ENCODE results near the gene VRK1. TPM values are rescaled to one million over a fixed set of nuclear protein-coding genes. Genes with fewer than 3 reads are reported as not detected.

Gene VRK1
- total and polyA plus RNA-seq, 7 experiments from 2014 or later, result 28.5 to 52.2 (median 40.7) TPM

DNA sequence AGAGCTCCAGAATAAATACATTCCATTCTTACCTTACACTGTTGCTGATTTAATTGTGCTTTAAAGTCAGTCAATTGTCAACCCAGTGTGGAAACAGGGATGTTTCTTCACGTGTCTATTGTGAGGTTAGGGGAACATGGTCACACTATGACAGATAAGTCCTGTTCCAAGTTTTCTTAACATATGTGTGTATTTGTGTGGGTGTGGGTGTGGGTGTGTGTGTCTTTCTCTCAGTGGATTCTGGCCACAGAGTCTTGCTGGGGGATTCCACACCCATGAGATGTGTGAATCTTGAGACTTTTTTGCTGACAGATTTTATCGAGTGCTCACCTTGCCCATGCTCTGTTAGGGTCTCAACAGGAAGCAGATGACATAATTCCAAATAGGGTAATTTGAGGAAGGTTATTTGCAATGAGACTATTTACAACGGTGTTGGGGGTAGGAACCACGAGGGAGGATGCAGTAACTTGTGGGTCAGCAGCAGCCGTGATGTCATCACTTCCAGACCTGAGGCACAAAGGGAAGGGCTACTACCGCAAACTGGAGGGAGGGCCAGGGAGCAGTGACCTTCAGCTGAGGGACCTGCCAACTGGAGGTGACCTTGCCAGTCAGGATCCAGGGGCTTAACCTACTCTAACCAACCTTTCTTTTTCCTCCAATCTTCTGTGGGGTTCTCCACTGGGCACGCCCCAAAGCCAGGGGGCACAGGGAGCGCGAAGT, 1.9 kb upstream of the VRK1 start:
- Mint-ChIP-seq H3K4me3 (peak overlapping the region in 1 of 10 donors; percentile 7), H3K27me3 (peaks cover 0 to 10% (median 3%) of the 10 kb centered on the region in 5 donors), H3K36me3 (peaks cover 0 to 2% (median 0%) of the 10 kb centered on the region in 5 donors), H3K4me1 (peaks cover 10 to 30% (median 23%) of the 10 kb centered on the region in 7 donors), H3K27ac (peak overlapping the region in 1 of 9 donors; percentile 31), H3K9me3 (no peaks in the 10 kb centered on the region)
- ChIA-PET CTCF (no interaction called here), POLR2A (no interaction called here)
- ATAC-seq, result no peak
- Histone ChIP-seq H3K4me1 (ENCODE audit: control insufficient read depth in 2 of 2, insufficient read depth in 2 of 2, low read length in 2 of 2) (peaks cover 10 to 14% of the 10 kb centered on the region in 2 donors), H3K27me3 (ENCODE audit: control insufficient read depth in 2 of 2, insufficient read depth in 2 of 2, low read length in 2 of 2) (no peaks in the 10 kb centered on the region), H3K4me3 (ENCODE audit: low read length) (no peak overlapping the region), H3K27ac (ENCODE audit: low read depth, low read length) (no peak overlapping the region), H3K36me3 (ENCODE audit: control insufficient read depth in 2 of 3, insufficient read depth in 3 of 3, low read length in 3 of 3) (no peaks in the 10 kb centered on the region), H3K9me3 (ENCODE audit: control insufficient read depth in 2 of 3, low read length in 3 of 3) (no peaks in the 10 kb centered on the region)
- DNase-seq, result no peak
- intact Hi-C loops (cut with micrococcal nuclease), result loop anchor here (5.0 to 10.0 kb wide), 3 partner anchors 293 to 662 kb away; partner anchors contain the start of genes ATG2B (in 1 of the 2), GSKIP (in 1 of the 2) and PAPOLA (in 1 of the 2)

- no peaks in the 10 kb centered on the region for H3K27me3 ChIP-seq (ENCODE audit: control insufficient read depth in 2 of 2, insufficient read depth in 2 of 2, low read length in 2 of 2)
- no peaks in the 10 kb centered on the region for H3K9me3 Mint-ChIP-seq
- DNase-seq (peak in 7 of 9 donors; percentile 39 to 62 (median 57)), ATAC-seq (peak; percentile 52)
- peak overlapping the region; percentile 86 to 93 (median 91) for H3K4me3 Mint-ChIP-seq
- peak overlapping the region; percentile 75 to 95 (median 90) for H3K27ac Mint-ChIP-seq
- peaks cover 0 to 2% (median 0%) of the 10 kb centered on the region in 5 donors for H3K36me3 Mint-ChIP-seq
- CTCF ChIA-PET, result no interaction called here
- H3K9me3 ChIP-seq (ENCODE audit: control insufficient read depth in 2 of 3, low read length in 3 of 3), result no peaks in the 10 kb centered on the region
- H3K27ac ChIP-seq (ENCODE audit: low read depth, low read length), result peak overlapping the region; percentile 79
- H3K4me1 ChIP-seq (ENCODE audit: control insufficient read depth in 2 of 2, insufficient read depth in 2 of 2, low read length in 2 of 2), result peaks cover 10 to 14% of the 10 kb centered on the region in 2 donors
- H3K4me3 ChIP-seq (ENCODE audit: low read length), result peak overlapping the region; percentile 75
- H3K36me3 ChIP-seq (ENCODE audit: control insufficient read depth in 2 of 3, insufficient read depth in 3 of 3, low read length in 3 of 3), result no peaks in the 10 kb centered on the region
- peaks cover 14 to 36% (median 27%) of the 10 kb centered on the region in 7 donors for H3K4me1 Mint-ChIP-seq
- intact Hi-C loops (cut with micrococcal nuclease), result loop anchor here (1.0 to 10.0 kb wide), 9 partner anchors 35 to 660 kb away; partner anchors contain the start of genes ATG2B (in 2 of the 2), GSKIP (in 2 of the 2) and PAPOLA (in 2 of the 2)
- H3K27me3 Mint-ChIP-seq, result peaks cover 0 to 10% (median 2%) of the 10 kb centered on the region in 5 donors
- POLR2A ChIA-PET, result interaction anchor here (1.3 to 1.9 kb wide), 3 partner anchors 8 to 24 kb away, joined by 3 to 4 read pairs (median 4); no protein-coding TSS in a partner anchor
These were observed 584 bp downstream of the VRK1 start for GRCh38 chr14:96797582-96798349.

DNA sequence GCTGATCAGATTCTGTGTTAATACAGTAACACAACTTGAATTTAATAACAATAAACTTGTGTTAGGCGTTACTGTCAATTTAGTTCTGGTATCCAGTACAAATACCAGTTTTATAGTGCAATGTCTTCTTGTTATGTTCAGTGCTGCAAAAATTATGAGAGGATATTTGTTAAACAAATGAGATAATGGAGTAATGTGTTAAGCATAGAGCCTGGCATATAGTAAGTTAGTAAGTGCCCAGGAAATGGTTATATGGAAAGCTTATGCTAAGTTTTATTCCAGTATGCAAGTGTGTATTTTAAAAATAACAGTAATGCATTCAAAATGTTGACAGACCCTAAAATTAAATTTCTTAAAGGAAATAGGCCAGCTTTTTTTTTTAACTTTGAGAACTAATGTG, 1.8 kb downstream of the VRK1 start:
- Histone ChIP-seq H3K27me3 (ENCODE audit: control insufficient read depth in 2 of 2, insufficient read depth in 2 of 2, low read length in 2 of 2) (no peaks in the 10 kb centered on the region), H3K9me3 (ENCODE audit: control insufficient read depth in 2 of 3, low read length in 3 of 3) (no peaks in the 10 kb centered on the region), H3K4me1 (ENCODE audit: control insufficient read depth in 2 of 2, insufficient read depth in 2 of 2, low read length in 2 of 2) (peaks cover 10 to 14% of the 10 kb centered on the region in 2 donors), H3K27ac (ENCODE audit: low read depth, low read length) (no peak overlapping the region), H3K36me3 (ENCODE audit: control insufficient read depth in 2 of 3, insufficient read depth in 3 of 3, low read length in 3 of 3) (no peaks in the 10 kb centered on the region), H3K4me3 (ENCODE audit: low read length) (no peak overlapping the region)
- Mint-ChIP-seq H3K36me3 (peaks cover 0 to 2% (median 0%) of the 10 kb centered on the region in 5 donors), H3K4me1 (peaks cover 22 to 43% (median 33%) of the 10 kb centered on the region in 7 donors), H3K9me3 (no peaks in the 10 kb centered on the region), H3K27me3 (peaks cover 0 to 10% (median 0%) of the 10 kb centered on the region in 5 donors), H3K27ac (no peak overlapping the region), H3K4me3 (peak overlapping the region in 5 of 10 donors; percentile 90 to 93 (median 91))
- ATAC-seq (no peak), DNase-seq (no peak)
- CTCF ChIA-PET, result no interaction called here
- intact Hi-C loops (cut with micrococcal nuclease), result loop anchor here (5.0 to 10.0 kb wide), 3 partner anchors 297 to 658 kb away; partner anchors contain the start of genes ATG2B (in 1 of the 2), GSKIP (in 1 of the 2) and PAPOLA (in 1 of the 2)
- POLR2A ChIA-PET, result interaction anchor here (0.6 kb wide), 1 partner anchor 321 kb away, joined by 3 read pairs; no protein-coding TSS in a partner anchor

GRCh38 chr14:96799489-96800054, 2.4 kb downstream of the VRK1 start:
- CTCF ChIA-PET, result no interaction called here
- ATAC-seq, result no peak
- Mint-ChIP-seq H3K9me3 (no peaks in the 10 kb centered on the region), H3K27ac (peak overlapping the region in 1 of 9 donors; percentile 70), H3K36me3 (peaks cover 0 to 2% (median 0%) of the 10 kb centered on the region in 5 donors), H3K4me3 (peak overlapping the region in 4 of 10 donors; percentile 2 to 47 (median 23)), H3K4me1 (peaks cover 27 to 49% (median 39%) of the 10 kb centered on the region in 7 donors), H3K27me3 (peaks cover 0 to 10% (median 0%) of the 10 kb centered on the region in 5 donors)
- Histone ChIP-seq H3K4me1 (ENCODE audit: control insufficient read depth in 2 of 2, insufficient read depth in 2 of 2, low read length in 2 of 2) (peaks cover 10 to 14% of the 10 kb centered on the region in 2 donors), H3K27ac (ENCODE audit: low read depth, low read length) (no peak overlapping the region), H3K27me3 (ENCODE audit: control insufficient read depth in 2 of 2, insufficient read depth in 2 of 2, low read length in 2 of 2) (no peaks in the 10 kb centered on the region), H3K36me3 (ENCODE audit: control insufficient read depth in 2 of 3, insufficient read depth in 3 of 3, low read length in 3 of 3) (no peaks in the 10 kb centered on the region), H3K4me3 (ENCODE audit: low read length) (no peak overlapping the region), H3K9me3 (ENCODE audit: control insufficient read depth in 2 of 3, low read length in 3 of 3) (no peaks in the 10 kb centered on the region)
- DNase-seq, result no peak
- POLR2A ChIA-PET, result interaction anchor here (0.6 kb wide), 1 partner anchor 321 kb away, joined by 3 read pairs; no protein-coding TSS in a partner anchor
- intact Hi-C loops (cut with micrococcal nuclease), result loop anchor here (5.0 to 10.0 kb wide), 3 partner anchors 297 to 658 kb away; partner anchors contain the start of genes ATG2B (in 1 of the 2), GSKIP (in 1 of the 2) and PAPOLA (in 1 of the 2)

- H3K4me3 Mint-ChIP-seq, result no peak overlapping the region
- H3K9me3 Mint-ChIP-seq, result no peaks in the 10 kb centered on the region
- peaks cover 10 to 14% of the 10 kb centered on the region in 2 donors for H3K4me1 ChIP-seq (ENCODE audit: control insufficient read depth in 2 of 2, insufficient read depth in 2 of 2, low read length in 2 of 2)
- no peak overlapping the region for H3K27ac Mint-ChIP-seq
- DNase-seq (no peak), ATAC-seq (no peak)
- H3K4me3 ChIP-seq (ENCODE audit: low read length), result no peak overlapping the region
- peaks cover 37 to 64% (median 49%) of the 10 kb centered on the region in 7 donors for H3K4me1 Mint-ChIP-seq
- CTCF ChIA-PET, result interaction anchor here (1.7 kb wide), 1 partner anchor 9 kb away, joined by 6 read pairs; no protein-coding TSS in a partner anchor
- POLR2A ChIA-PET, result no interaction called here
- H3K36me3 Mint-ChIP-seq, result peaks cover 3 to 8% (median 4%) of the 10 kb centered on the region in 5 donors
- H3K36me3 ChIP-seq (ENCODE audit: control insufficient read depth in 2 of 3, insufficient read depth in 3 of 3, low read length in 3 of 3), result no peaks in the 10 kb centered on the region
- intact Hi-C loops (cut with micrococcal nuclease), result no loop called here
- no peaks in the 10 kb centered on the region for H3K27me3 ChIP-seq (ENCODE audit: control insufficient read depth in 2 of 2, insufficient read depth in 2 of 2, low read length in 2 of 2)
- H3K27ac ChIP-seq (ENCODE audit: low read depth, low read length), result no peak overlapping the region
- no peaks in the 10 kb centered on the region for H3K9me3 ChIP-seq (ENCODE audit: control insufficient read depth in 2 of 3, low read length in 3 of 3)
- H3K27me3 Mint-ChIP-seq, result no peaks in the 10 kb centered on the region
These were observed 4.7 kb downstream of the VRK1 start for GRCh38 chr14:96801931-96802330.

DNA sequence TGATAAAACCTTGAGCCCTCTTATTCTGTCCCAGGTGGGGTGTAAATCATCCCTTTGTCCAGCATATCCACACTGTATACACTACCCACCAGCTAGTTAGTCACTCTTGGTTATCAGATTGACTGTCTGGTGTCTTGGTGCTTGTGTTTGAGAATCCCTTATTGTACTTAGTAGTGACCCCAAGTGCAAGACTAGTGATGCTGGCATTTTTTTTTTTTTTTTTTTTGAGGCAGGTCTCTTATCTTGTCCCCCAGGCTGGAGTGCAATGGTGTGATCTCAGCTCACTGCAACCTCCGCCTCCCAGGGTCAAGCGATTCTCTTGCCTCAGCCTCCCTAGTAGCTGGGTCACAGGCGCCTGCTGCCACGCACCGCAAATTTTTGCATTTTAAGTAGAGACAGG, 5.8 kb downstream of the VRK1 start:
- DNase-seq (no peak), ATAC-seq (no peak)
- Histone ChIP-seq H3K4me3 (ENCODE audit: low read length) (no peak overlapping the region), H3K27me3 (ENCODE audit: control insufficient read depth in 2 of 2, insufficient read depth in 2 of 2, low read length in 2 of 2) (no peaks in the 10 kb centered on the region), H3K4me1 (ENCODE audit: control insufficient read depth in 2 of 2, insufficient read depth in 2 of 2, low read length in 2 of 2) (peaks cover 8 to 11% of the 10 kb centered on the region in 2 donors), H3K9me3 (ENCODE audit: control insufficient read depth in 2 of 3, low read length in 3 of 3) (no peaks in the 10 kb centered on the region), H3K36me3 (ENCODE audit: control insufficient read depth in 2 of 3, insufficient read depth in 3 of 3, low read length in 3 of 3) (no peaks in the 10 kb centered on the region), H3K27ac (ENCODE audit: low read depth, low read length) (no peak overlapping the region)
- intact Hi-C loops (cut with micrococcal nuclease), result no loop called here
- H3K27ac Mint-ChIP-seq, result no peak overlapping the region
- H3K36me3 Mint-ChIP-seq, result peaks cover 6 to 14% (median 8%) of the 10 kb centered on the region in 5 donors
- ChIA-PET POLR2A (no interaction called here), CTCF (no interaction called here)
- H3K4me1 Mint-ChIP-seq, result peaks cover 41 to 66% (median 49%) of the 10 kb centered on the region in 7 donors
- no peak overlapping the region for H3K4me3 Mint-ChIP-seq
- no peaks in the 10 kb centered on the region for H3K27me3 Mint-ChIP-seq
- no peaks in the 10 kb centered on the region for H3K9me3 Mint-ChIP-seq

All from naive thymus-derived CD4-positive, alpha-beta T cell (primary cell).